Hematopoietic multipotent progenitor cell treated with erythropoietin and hydrocortisone succinate and interleukin-3 and kit ligand, for 15 days (in vitro differentiated cells): ENCODE results near the gene GLCCI1.
A peak's percentile ranks its signal among the peaks of the same experiment; 100 is the strongest.

Experiments used
- DNase-seq: peaks from one replicate; pipeline ENCODE4 v3.0.0-alpha.2; 2015; ENCODE audit warnings: low spot score

GLCCI1 gene

GRCh38 chr7:7962851-7963250, 5.7 kb upstream of the GLCCI1 start:
- DNase-seq = no peak

GRCh38 chr7:7964250-7964649, 4.3 kb upstream of the GLCCI1 start:
- no peak for DNase-seq

- no peak for DNase-seq
Measured at GRCh38 chr7:7964691-7965090, 3.9 kb upstream of the GLCCI1 start.

- no peak for DNase-seq
Measured at GRCh38 chr7:7965301-7965700, 3.3 kb upstream of the GLCCI1 start.

- DNase-seq = no peak
Measured at GRCh38 chr7:7966141-7966734, 2.4 kb upstream of the GLCCI1 start.

- peak; percentile 29 for DNase-seq
Measured at GRCh38 chr7:7967886-7968543, 581 bp upstream of the GLCCI1 start.

- DNase-seq = peak; percentile 56
Measured at GRCh38 chr7:7969306-7970236, 975 bp downstream of the GLCCI1 start.

GRCh38 chr7:7970237-7970530, 1.6 kb downstream of the GLCCI1 start:
- DNase-seq = no peak

GRCh38 chr7:7970531-7971307, 2.1 kb downstream of the GLCCI1 start:
- no peak for DNase-seq

GRCh38 chr7:7971308-7972040, 2.9 kb downstream of the GLCCI1 start:
- no peak for DNase-seq

GRCh38 chr7:7972128-7972527, 3.5 kb downstream of the GLCCI1 start:
- no peak for DNase-seq

- no peak for DNase-seq
Measured at GRCh38 chr7:7972922-7973594, 4.5 kb downstream of the GLCCI1 start.

- DNase-seq = no peak
Measured at GRCh38 chr7:7976677-7977076, 8.1 kb downstream of the GLCCI1 start.

- DNase-seq = no peak
Measured at GRCh38 chr7:7977774-7978173, 9.2 kb downstream of the GLCCI1 start.

GRCh38 chr7:7978860-7979259, 10.3 kb downstream of the GLCCI1 start:
- DNase-seq = no peak

GRCh38 chr7:7979558-7979957, 11.0 kb downstream of the GLCCI1 start:
- no peak for DNase-seq

GRCh38 chr7:7980134-7980533, 11.5 kb downstream of the GLCCI1 start:
- DNase-seq = no peak

- no peak for DNase-seq
Measured at GRCh38 chr7:7982904-7983303, 14.3 kb downstream of the GLCCI1 start.

- no peak for DNase-seq
Measured at GRCh38 chr7:7984424-7984823, 15.8 kb downstream of the GLCCI1 start.

GRCh38 chr7:7988706-7989105, 20.1 kb downstream of the GLCCI1 start:
- DNase-seq = peak; percentile 49

GRCh38 chr7:7989133-7989532, 20.5 kb downstream of the GLCCI1 start:
- DNase-seq = peak; percentile 78
